PFSK-1 (cell line): ENCODE measurements around the gene LHPP.

Experiments used
- FOXP2 ChIP-seq: optimal IDR thresholded peaks from 2 replicates; pipeline ENCODE3; 2011; ENCODE audit warnings: borderline replicate concordance, control low read depth, inconsistent platforms; ENCODE audit not compliant: insufficient read depth; ENCODE audit errors: extremely low read length, extremely low read depth
- POLR2AphosphoS5 ChIP-seq: IDR thresholded peaks from 2 replicates; pipeline ENCODE4 v1.6.1; 2012; ENCODE audit warnings: low read depth, mild to moderate bottlenecking, control low read depth, low read length, moderate library complexity
- TAF1 ChIP-seq: IDR thresholded peaks from 2 replicates; pipeline ENCODE4 v1.6.1; 2012; ENCODE audit warnings: low read length, control low read depth, borderline replicate concordance; ENCODE audit not compliant: insufficient read depth

GRCh38 chr10:124448696-124449169, 12.9 kb upstream of the LHPP start:
- TF ChIP-seq FOXP2: no peak
- no peak for TF ChIP-seq TAF1
- TF ChIP-seq POLR2AphosphoS5: no peak
